ENCODE results near the gene MAP3K20. TPM values are rescaled to one million over a fixed set of nuclear protein-coding genes. Genes with fewer than 3 reads are reported as not detected.

The MAP3K20 gene
- total and polyA plus RNA-seq, 9 donors = 38.6 to 127 (median 88.4) TPM

GRCh38 chr2:173048522-173048896, 27.1 kb upstream of the MAP3K20 start:
- Histone ChIP-seq H3K9me3 (no peaks in the 10 kb centered on the region), H3K27ac (no peak overlapping the region), H3K4me3 (no peak overlapping the region), H3K4me1 (ENCODE audit: insufficient read depth) (peaks cover 6% of the 10 kb centered on the region), H3K36me3 (no peaks in the 10 kb centered on the region), H3K27me3 (no peaks in the 10 kb centered on the region)
- DNase-seq = no peak
- 96% methylated on average over 3 of the region's 3 CpGs for WGBS, 3 donors
- TF ChIP-seq CTCF (IDR thresholded peaks at IDR 0.05) (no peak), POLR2A (IDR thresholded peaks at IDR 0.05) (no peak), EP300 (IDR thresholded peaks at IDR 0.05) (no peak)
- intact Hi-C loops (cut with DNase I) = no loop called here

- TF ChIP-seq EP300 (IDR thresholded peaks at IDR 0.05) = peak; percentile 49
- TF ChIP-seq POLR2A (IDR thresholded peaks at IDR 0.05) = no peak
- H3K27ac ChIP-seq = peak overlapping the region in 1 of 2 donors; percentile 45
- peak; percentile 59 to 86 (median 74) for DNase-seq
- no peaks in the 10 kb centered on the region for H3K36me3 ChIP-seq
- peaks cover 6% of the 10 kb centered on the region for H3K4me1 ChIP-seq (ENCODE audit: insufficient read depth)
- intact Hi-C loops (cut with DNase I) = no loop called here
- H3K4me3 ChIP-seq = no peak overlapping the region
- no peaks in the 10 kb centered on the region for H3K27me3 ChIP-seq
- H3K9me3 ChIP-seq = no peaks in the 10 kb centered on the region
- 9 to 13% (median 9%) methylated on average over 4 of the region's 4 CpGs for WGBS, 3 donors
These were observed 26.6 kb upstream of the MAP3K20 start for GRCh38 chr2:173048897-173049661.

- TF ChIP-seq CTCF (IDR thresholded peaks at IDR 0.05) = no peak
- TF ChIP-seq EP300 (IDR thresholded peaks at IDR 0.05) = no peak
- no peak for TF ChIP-seq POLR2A (IDR thresholded peaks at IDR 0.05)
These were observed 25.8 kb upstream of the MAP3K20 start for GRCh38 chr2:173049831-173050230.

GRCh38 chr2:173050684-173051083, 25.0 kb upstream of the MAP3K20 start:
- no peaks in the 10 kb centered on the region for H3K4me1 ChIP-seq (ENCODE audit: insufficient read depth)
- no peak for DNase-seq
- intact Hi-C loops (cut with DNase I) = no loop called here
- no peaks in the 10 kb centered on the region for H3K36me3 ChIP-seq
- H3K27ac ChIP-seq = no peak overlapping the region
- WGBS, 3 donors = 88 to 90% (median 89%) methylated on average over 4 of the region's 4 CpGs
- no peak for TF ChIP-seq CTCF (IDR thresholded peaks at IDR 0.05)
- H3K9me3 ChIP-seq = no peaks in the 10 kb centered on the region
- H3K4me3 ChIP-seq = no peak overlapping the region
- H3K27me3 ChIP-seq = no peaks in the 10 kb centered on the region

More at GRCh38 chr2:173049831-173050230, 25.8 kb upstream of the MAP3K20 start:
- no peaks in the 10 kb centered on the region for H3K36me3 ChIP-seq
- DNase-seq = no peak
- H3K4me1 ChIP-seq (ENCODE audit: insufficient read depth) = peaks cover 1% of the 10 kb centered on the region
- intact Hi-C loops (cut with DNase I) = no loop called here
- no peak overlapping the region for H3K4me3 ChIP-seq
- H3K27me3 ChIP-seq = no peaks in the 10 kb centered on the region
- peak overlapping the region in 1 of 2 donors; percentile 45 for H3K27ac ChIP-seq
- no peaks in the 10 kb centered on the region for H3K9me3 ChIP-seq
- WGBS, 3 donors = 70 to 89% (median 87%) methylated on average over 3 of the region's 3 CpGs

- Histone ChIP-seq H3K4me1 (ENCODE audit: insufficient read depth) (no peaks in the 10 kb centered on the region), H3K4me3 (no peak overlapping the region), H3K9me3 (no peaks in the 10 kb centered on the region), H3K27ac (no peak overlapping the region), H3K27me3 (no peaks in the 10 kb centered on the region), H3K36me3 (no peaks in the 10 kb centered on the region)
- 84 to 88% (median 85%) methylated on average over 7 of the region's 7 CpGs for WGBS, 3 donors
- intact Hi-C loops (cut with DNase I) = no loop called here
- TF ChIP-seq CTCF (IDR thresholded peaks at IDR 0.05) (no peak), POLR2A (IDR thresholded peaks at IDR 0.05) (no peak), EP300 (IDR thresholded peaks at IDR 0.05) (no peak)
- DNase-seq = no peak
These were observed 24.0 kb upstream of the MAP3K20 start for GRCh38 chr2:173051463-173052215.
